Measurements from ENCODE around the gene STAMBP.

STAMBP gene

GRCh38 chr2:73906847-73907505 lies 78.2 kb downstream of the STAMBP start:
- DNase-seq (ENCODE audit: low read depth): no peak

GRCh38 chr2:73907840-73908452 lies 79.2 kb downstream of the STAMBP start:
- peak; percentile 47 for DNase-seq (ENCODE audit: low read depth)

- DNase-seq (ENCODE audit: low read depth): peak; percentile 31
Observed at GRCh38 chr2:73908689-73909652, 80.2 kb downstream of the STAMBP start.

GRCh38 chr2:73910873-73911547 lies 82.2 kb downstream of the STAMBP start:
- DNase-seq (ENCODE audit: low read depth): no peak

DNA sequence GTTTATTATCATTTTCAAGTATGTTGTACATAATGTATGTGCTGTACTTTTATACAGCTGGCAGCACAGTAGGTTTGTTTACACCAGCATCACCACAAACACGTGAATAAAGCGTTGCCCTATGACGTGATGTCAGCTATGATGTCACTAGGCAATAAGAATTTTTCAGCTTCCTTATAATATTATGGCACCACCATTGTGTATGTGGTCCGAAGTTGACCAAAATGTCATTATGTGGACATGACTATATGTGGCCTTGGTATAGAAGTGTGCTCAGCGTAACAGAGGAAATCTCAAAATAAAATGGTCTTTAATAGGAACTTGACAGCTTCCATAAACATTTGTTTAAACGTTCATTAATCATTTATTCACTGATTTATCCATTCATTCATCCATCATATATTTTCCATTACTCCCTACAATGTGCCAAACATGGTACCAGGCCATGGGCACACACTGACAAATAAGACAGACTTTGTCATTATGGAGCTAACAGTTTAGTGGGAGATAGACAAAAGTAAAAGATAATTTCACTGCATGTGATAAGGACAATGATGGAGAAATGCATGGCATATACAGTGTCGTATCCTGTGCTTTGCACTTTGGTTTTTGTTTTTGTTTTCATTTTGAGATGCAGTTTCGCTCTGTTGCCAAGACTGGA lies 82.9 kb downstream of the STAMBP start:
- no peak for DNase-seq (ENCODE audit: low read depth)

GRCh38 chr2:73913414-73914054 lies 84.8 kb downstream of the STAMBP start:
- no peak for DNase-seq (ENCODE audit: low read depth)

- no peak for DNase-seq (ENCODE audit: low read depth)
Observed at GRCh38 chr2:73914667-73915066, 85.9 kb downstream of the STAMBP start.

DNA sequence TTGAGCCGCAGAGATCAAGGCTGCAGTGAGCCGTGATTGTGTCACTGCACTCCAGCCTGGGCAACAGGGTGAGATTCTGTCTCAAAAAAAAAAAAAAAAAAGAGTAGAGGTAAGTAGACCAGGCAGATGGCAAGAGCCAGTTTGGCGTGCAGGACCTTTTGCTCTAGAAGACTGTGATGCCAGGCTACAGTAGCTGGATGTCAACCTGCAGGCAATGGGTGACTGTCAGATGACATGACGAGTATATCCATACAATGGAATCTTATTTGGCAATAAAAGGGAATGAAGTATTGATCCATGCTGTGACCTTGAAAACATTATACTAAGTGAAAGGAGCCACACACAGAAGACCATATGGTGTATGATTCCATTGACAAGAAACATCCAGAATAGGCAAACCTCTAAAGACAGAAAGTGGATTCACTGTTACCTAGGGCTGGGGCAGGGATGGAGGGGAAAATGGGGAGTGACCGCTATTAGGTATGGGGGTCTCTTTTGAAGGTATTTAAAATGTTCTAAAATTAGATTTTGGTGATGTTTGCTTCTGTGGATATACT lies 86.8 kb downstream of the STAMBP start:
- DNase-seq (ENCODE audit: low read depth): no peak

- DNase-seq (ENCODE audit: low read depth): no peak
Observed at GRCh38 chr2:73916666-73917065, 87.9 kb downstream of the STAMBP start.

GRCh38 chr2:73917296-73917695 lies 88.5 kb downstream of the STAMBP start:
- DNase-seq (ENCODE audit: low read depth): no peak

DNA sequence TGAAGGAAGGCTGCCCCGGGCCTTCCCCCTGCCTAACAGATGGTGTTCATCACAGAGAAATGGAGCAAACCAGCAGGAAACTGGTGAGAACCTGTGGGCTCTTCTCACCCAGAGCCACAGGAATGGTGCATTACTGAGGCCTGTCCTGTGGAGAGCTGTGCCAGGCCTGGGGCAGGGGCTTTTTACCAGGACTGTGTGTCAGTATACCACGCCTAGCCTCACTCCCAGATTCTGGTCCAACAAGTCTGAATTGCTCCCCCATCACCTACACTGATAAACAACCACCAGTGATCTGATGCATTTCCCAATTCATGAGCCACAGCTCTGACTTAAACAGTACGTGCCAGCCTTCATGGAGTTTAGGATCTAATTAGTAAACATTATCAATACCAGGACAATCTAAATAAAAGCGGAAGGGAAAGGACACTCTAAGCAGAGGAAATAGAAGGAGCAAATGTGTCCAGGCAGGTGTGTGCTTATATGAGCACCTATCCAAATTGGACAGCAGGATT lies 89.0 kb downstream of the STAMBP start:
- no peak for DNase-seq (ENCODE audit: low read depth)

GRCh38 chr2:73918856-73919255 lies 90.1 kb downstream of the STAMBP start:
- no peak for DNase-seq (ENCODE audit: low read depth)

- no peak for DNase-seq (ENCODE audit: low read depth)
Observed at GRCh38 chr2:73919596-73920228, 91.0 kb downstream of the STAMBP start.

DNA sequence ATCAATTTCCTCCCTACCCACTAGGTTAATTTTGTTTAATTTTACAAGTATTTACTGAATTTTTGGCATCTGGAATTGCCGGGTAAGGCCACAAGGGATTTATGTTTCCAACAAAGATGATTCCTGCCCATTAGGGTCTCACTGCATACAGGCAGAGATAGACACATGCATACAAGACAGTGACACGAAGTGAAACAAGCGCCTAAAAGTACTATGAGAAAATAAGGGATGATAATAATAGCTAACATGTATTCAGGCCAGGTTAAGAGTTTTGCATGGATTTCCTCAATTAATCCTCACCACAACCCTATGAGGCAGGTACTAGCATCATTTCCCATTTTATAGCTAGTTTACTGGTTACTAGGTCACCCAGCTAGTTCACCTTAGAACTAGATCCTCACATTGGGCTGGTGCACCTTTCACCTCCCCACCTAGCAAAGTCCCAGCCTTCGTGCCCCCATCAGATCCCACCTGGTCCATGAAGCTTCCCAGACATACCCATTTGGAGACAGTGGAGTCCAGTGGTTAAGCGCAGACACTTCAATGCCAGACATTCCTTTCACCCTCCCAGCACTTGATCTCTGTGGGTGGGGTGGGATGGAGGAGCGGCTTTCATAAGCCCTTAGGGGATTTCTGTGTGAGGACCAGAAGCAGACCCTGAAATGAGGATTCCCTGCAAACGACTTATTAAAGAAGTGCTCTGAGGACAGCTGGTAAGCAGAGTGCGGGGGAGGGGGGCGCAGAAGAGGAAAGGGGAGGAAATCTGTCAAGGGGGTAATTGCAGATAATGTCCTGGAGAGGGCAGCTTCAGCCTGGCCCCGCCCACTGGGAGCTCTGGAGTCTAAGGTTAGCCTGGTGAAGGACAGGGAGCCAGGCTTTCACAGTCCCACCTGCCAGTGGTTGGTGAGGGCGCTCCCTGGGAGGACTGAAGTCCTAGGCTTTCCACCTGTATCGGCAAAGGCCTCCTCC lies 92.1 kb downstream of the STAMBP start:
- no peak for DNase-seq (ENCODE audit: low read depth)

GRCh38 chr2:73921581-73921980 lies 92.8 kb downstream of the STAMBP start:
- DNase-seq (ENCODE audit: low read depth): no peak

DNA sequence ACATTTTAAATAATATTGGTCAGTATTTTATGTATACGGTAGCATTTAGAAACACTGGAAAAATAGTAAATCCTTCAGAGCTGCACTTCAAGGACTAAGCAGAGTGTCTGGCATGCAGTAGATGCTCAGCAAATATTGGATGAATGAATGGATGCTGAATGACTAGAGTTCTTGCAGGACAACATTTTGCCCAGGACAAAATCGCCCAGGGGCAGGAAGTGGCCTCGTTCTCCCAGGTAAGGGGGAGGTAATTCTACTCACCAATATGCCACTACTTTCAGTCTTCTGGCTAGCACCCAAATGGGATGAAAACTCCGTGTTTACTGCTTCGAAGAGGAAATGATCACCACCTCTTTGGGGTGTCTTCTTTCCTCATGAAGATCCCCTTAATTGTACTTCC lies 93.9 kb downstream of the STAMBP start:
- no peak for DNase-seq (ENCODE audit: low read depth)
